Activated B cell treated with CpG ODN at 0.5 μM for 24 hours (primary cell): Measurements from ENCODE around the gene ANGEL2. TPM values are rescaled to one million over a fixed set of nuclear protein-coding genes. Genes with fewer than 3 reads are reported as not detected.

ENCODE experiments used
- ATAC-seq: fragments of 200-7000 bp; cut with Tn5 transposase; one replicate; pipeline ENCODE4 v1.10.0; 2021; ENCODE audit warnings: low read depth, mild to moderate bottlenecking, moderate library complexity
- CTCF ChIA-PET: fragments of 350-600 bp; sonication (Branson Sonifier 250); formaldehyde crosslinking; loops from one replicate; lab custom pipeline; 2021; ENCODE audit warnings: antibody characterized with exemption; lab: Charles Lee
- POLR2A ChIA-PET: fragments of 350-600 bp; sonication (Branson Sonifier 250); formaldehyde crosslinking; loops from one replicate; lab custom pipeline; 2021; ENCODE audit warnings: antibody characterized with exemption; lab: Charles Lee
- DNase-seq: peaks from one replicate; pipeline ENCODE4 v3.0.0; 2022
- H3K27ac Mint-ChIP-seq: one replicate; pipeline ENCODE4 v1.8.0; 2020; ENCODE audit warnings: mixed read lengths
- H3K27me3 Mint-ChIP-seq: one replicate; pipeline ENCODE4 v1.8.0; 2021; ENCODE audit warnings: mixed read lengths
- H3K36me3 Mint-ChIP-seq: one replicate; pipeline ENCODE4 v1.8.0; 2021; ENCODE audit warnings: low read depth, mixed read lengths
- H3K4me1 Mint-ChIP-seq: one replicate; pipeline ENCODE4 v1.8.0; 2021; ENCODE audit warnings: mixed read lengths
- H3K4me3 Mint-ChIP-seq: one replicate; pipeline ENCODE4 v1.8.0; 2020; ENCODE audit warnings: mild to moderate bottlenecking, mixed read lengths
- H3K9me3 Mint-ChIP-seq: one replicate; pipeline ENCODE4 v1.8.0; 2020; ENCODE audit warnings: mixed read lengths
- intact Hi-C: fragments of 100-400 bp; cut with micrococcal nuclease; formaldehyde crosslinking; loops from one replicate; pipeline ENCODE4 v1.15.1; 2024
- total RNA-seq: library from RNA; stranded (reverse); gene quantifications from 2 replicates; pipeline ENCODE4 v1.2.3, GENCODE V29; 2022
- TF ChIP-seq, protein P1 (sequence below): fragments of 200-600 bp; IDR thresholded peaks from one replicate; pipeline ENCODE4 v1.8.0; 2022; ENCODE audit warnings: antibody characterized with exemption, mild to moderate bottlenecking

Gene ANGEL2
- total RNA-seq, 1 donor from 2014 or later, result 63.3 TPM

DNA sequence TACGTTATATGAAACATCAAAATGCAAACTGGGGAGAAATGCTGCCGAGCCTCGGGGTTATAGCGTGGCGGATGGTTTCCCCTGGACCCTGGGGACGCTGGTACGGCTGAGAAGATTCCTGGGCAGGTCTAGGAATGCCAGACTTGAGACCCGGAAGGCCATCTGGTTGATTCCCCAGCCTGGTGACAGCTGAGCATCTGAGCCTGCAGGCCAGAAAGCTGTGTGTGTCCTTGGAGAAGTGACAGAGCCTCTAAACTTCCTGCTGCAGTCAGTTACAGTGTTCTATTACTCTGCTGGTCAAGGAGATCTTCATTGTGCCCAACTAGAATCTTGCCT lies 63.1 kb downstream of the ANGEL2 start:
- intact Hi-C loops, result loop anchor here (5.0 kb wide), 1 partner anchor 45 kb away; no protein-coding TSS in a partner anchor
- ATAC-seq (no peak), DNase-seq (no peak)
- no peak overlapping the region for H3K27ac Mint-ChIP-seq
- H3K4me3 Mint-ChIP-seq, result no peak overlapping the region
- POLR2A ChIA-PET, result no interaction called here
- peaks cover 13% of the 10 kb centered on the region for H3K4me1 Mint-ChIP-seq
- no peaks in the 10 kb centered on the region for H3K36me3 Mint-ChIP-seq
- H3K9me3 Mint-ChIP-seq, result peaks cover 2% of the 10 kb centered on the region
- CTCF ChIA-PET, result no interaction called here
- TF ChIP-seq, protein P1, sequence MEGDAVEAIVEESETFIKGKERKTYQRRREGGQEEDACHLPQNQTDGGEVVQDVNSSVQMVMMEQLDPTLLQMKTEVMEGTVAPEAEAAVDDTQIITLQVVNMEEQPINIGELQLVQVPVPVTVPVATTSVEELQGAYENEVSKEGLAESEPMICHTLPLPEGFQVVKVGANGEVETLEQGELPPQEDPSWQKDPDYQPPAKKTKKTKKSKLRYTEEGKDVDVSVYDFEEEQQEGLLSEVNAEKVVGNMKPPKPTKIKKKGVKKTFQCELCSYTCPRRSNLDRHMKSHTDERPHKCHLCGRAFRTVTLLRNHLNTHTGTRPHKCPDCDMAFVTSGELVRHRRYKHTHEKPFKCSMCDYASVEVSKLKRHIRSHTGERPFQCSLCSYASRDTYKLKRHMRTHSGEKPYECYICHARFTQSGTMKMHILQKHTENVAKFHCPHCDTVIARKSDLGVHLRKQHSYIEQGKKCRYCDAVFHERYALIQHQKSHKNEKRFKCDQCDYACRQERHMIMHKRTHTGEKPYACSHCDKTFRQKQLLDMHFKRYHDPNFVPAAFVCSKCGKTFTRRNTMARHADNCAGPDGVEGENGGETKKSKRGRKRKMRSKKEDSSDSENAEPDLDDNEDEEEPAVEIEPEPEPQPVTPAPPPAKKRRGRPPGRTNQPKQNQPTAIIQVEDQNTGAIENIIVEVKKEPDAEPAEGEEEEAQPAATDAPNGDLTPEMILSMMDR, result no peak
- H3K27me3 Mint-ChIP-seq, result peaks cover 25% of the 10 kb centered on the region

DNA sequence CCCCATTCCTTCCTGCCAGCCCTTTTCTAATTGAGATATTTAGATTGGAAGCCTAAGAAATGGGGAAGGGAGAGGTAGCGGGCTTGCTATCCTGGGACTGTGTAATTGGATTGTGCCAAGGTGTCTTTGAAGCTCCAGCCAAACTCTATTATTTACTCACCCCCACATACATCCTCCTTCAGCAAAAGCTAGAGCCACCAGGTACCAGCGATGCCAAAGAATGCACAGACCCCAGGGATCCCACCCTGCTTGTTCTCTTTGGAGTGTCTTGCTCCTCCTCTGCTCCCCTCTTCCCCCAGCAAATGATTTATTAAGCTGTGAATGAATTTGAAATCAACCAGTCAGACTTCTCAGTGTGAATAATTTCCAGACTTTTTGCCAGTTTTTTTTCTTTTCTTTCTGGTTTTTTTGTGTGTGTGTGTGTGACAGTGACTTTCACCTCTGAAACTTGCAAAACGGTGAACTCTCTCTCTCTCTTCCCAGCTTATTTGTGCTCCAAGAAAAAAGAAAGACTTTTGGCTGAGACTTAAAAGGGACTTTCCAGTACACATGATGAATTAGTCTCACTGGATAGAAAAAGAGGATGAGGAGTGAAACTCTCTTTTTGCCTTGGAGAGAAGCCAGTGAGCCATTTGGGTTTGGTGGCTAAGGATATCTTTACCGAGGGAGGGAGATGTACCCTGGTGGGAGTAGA lies 63.6 kb downstream of the ANGEL2 start:
- Mint-ChIP-seq H3K4me1 (peaks cover 13% of the 10 kb centered on the region), H3K27me3 (peaks cover 24% of the 10 kb centered on the region), H3K27ac (no peak overlapping the region), H3K9me3 (peaks cover 2% of the 10 kb centered on the region), H3K4me3 (peak overlapping the region; percentile 20), H3K36me3 (no peaks in the 10 kb centered on the region)
- CTCF ChIA-PET, result no interaction called here
- DNase-seq (no peak), ATAC-seq (no peak)
- TF ChIP-seq, protein P1, result no peak
- POLR2A ChIA-PET, result no interaction called here
- intact Hi-C loops, result loop anchor here (2.0 to 5.0 kb wide), 2 partner anchors 45 to 63 kb away; partner anchors contain the start of gene ANGEL2

DNA sequence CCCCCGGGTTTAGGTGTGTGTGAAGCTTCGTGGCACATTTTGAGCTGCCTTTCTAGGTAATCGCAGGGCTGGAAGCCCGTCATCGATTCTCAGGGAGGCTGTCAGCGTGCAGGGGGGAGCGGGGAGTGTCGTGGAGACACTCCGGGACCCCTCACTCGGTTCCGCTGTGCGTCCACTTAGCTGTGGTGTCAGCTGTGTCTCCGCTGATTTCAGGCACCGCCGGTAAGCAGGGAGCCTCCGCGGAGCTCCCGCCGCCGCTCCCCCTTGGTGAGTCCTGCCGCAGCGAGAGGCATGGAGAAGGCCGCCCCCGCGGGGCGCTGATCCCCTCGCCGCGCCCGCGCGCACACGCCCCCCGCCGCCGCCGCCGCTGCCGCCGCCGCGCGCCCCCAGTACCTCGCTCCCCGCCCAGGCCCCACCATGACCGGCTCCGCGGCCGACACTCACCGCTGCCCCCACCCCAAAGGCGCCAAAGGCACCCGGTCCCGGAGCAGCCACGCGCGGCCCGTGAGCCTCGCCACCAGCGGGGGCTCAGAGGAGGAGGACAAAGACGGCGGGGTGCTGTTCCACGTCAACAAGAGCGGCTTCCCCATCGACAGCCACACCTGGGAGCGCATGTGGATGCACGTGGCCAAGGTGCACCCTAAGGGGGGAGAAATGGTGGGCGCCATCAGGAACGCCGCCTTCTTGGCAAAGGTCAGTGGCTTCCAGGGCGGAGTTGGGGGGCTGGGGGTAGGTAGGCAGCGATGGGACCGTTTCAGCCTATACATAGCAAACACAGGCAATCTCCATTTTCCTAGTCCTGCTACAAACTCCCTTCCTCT lies 64.3 kb downstream of the ANGEL2 start:
- DNase-seq (no peak), ATAC-seq (no peak)
- Mint-ChIP-seq H3K9me3 (peaks cover 2% of the 10 kb centered on the region), H3K4me1 (peaks cover 19% of the 10 kb centered on the region), H3K36me3 (no peaks in the 10 kb centered on the region), H3K27ac (no peak overlapping the region), H3K4me3 (peak overlapping the region; percentile 88), H3K27me3 (peaks cover 21% of the 10 kb centered on the region)
- CTCF ChIA-PET, result interaction anchor here (0.7 kb wide), 1 partner anchor 43 kb away, joined by 3 read pairs; no protein-coding TSS in a partner anchor
- TF ChIP-seq, protein P1, result no peak
- POLR2A ChIA-PET, result interaction anchor here (1.2 to 1.6 kb wide), 3 partner anchors 93 to 537 kb away, joined by 3 to 6 read pairs (median 5); partner anchors contain the start of genes FLVCR1 and PACC1
- intact Hi-C loops, result loop anchor here (2.0 to 5.0 kb wide), 2 partner anchors 46 to 63 kb away; partner anchors contain the start of gene ANGEL2

DNA sequence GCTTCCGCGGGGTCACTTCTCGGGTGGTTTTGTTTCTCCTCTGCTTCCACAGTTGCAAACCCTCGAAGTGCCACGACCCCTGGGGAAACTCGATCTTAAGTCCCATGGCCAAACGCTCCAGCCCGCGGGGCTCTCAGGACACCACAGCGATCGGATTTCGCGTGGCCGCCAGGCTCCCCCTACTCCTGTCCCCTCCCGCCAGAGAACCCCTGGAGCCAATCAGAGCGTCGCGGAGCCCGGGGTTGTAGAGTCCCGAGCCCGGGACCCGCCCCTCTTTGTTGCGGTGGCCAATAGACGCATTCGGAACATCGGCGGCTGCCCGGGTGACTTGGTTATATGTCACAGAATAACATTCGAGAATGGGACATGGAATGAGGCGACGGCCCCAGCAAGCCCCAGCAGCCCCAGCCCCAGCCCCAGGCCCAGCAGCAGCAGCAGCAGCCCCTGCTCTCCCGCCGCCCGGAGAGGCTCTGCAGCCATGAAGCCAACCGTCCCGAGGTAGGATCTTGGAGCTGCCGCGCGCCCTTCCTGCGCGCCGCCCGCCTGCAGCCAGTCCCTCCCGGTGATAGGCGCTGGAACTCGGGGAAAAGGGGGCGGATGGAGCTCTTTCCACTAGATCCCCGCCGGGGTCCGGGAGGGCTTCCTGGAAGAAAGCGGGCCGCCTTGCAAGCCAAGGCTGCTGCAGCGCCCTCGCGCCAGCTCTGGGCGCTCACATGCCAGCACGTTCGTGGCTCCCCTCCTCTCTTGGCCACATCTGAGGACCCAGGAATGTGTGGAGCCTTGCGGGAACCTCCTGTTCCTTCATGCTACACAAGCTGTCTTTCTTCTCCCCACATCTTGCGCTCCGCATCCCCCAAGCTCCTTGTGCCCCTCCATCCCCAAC lies 65.2 kb downstream of the ANGEL2 start, which contains the start of gene VASH2:
VASH2 (plus strand) TSS at position 299 of the 883 bp plus-strand sequence. CDS start 1,002 bp downstream, outside the sequence.
- peaks cover 21% of the 10 kb centered on the region for H3K27me3 Mint-ChIP-seq
- no peak within 1 kb of the TSS for H3K27ac Mint-ChIP-seq
- peaks cover 2% of the 10 kb centered on the region for H3K9me3 Mint-ChIP-seq
- peak within 1 kb of the TSS; percentile 88 for H3K4me3 Mint-ChIP-seq
- POLR2A ChIA-PET, result interaction anchor here (1.2 to 1.6 kb wide), 3 partner anchors 93 to 536 kb away, joined by 3 to 6 read pairs (median 5); partner anchors contain the start of genes FLVCR1 and PACC1
- no peaks in the 10 kb centered on the region for H3K36me3 Mint-ChIP-seq
- H3K4me1 Mint-ChIP-seq, result peaks cover 27% of the 10 kb centered on the region
- ATAC-seq (peak; percentile 99), DNase-seq (peak; percentile 53)
- CTCF ChIA-PET, result interaction anchor here (0.7 kb wide), 1 partner anchor 44 kb away, joined by 3 read pairs; no protein-coding TSS in a partner anchor
- TF ChIP-seq, protein P1, result no peak
- intact Hi-C loops, result loop anchor here (2.0 to 5.0 kb wide), 2 partner anchors 47 to 64 kb away; partner anchors contain the start of gene ANGEL2
